Adipocyte (in vitro differentiated cells): Measurements from ENCODE around the gene ZNF783.

Experiments used
- DNase-seq: peaks from one replicate; pipeline ENCODE4 v3.0.0-alpha.2; 2015; ENCODE audit warnings: low read depth
- H3K27me3 ChIP-seq: replicated peaks from 2 replicates; pipeline ENCODE4 v1.7.0; 2013; ENCODE audit warnings: mild to moderate bottlenecking, low read length, moderate library complexity; ENCODE audit not compliant: control insufficient read depth, insufficient read depth
- H3K36me3 ChIP-seq: 2 replicates; pipeline ENCODE4 v1.7.0; 2013; ENCODE audit warnings: low read length, mild to moderate bottlenecking, moderate library complexity; ENCODE audit not compliant: control insufficient read depth, insufficient read depth, severe bottlenecking
- H3K4me1 ChIP-seq: 2 replicates; pipeline ENCODE4 v1.7.0; 2013; ENCODE audit warnings: mild to moderate bottlenecking, low read length, moderate library complexity; ENCODE audit not compliant: control insufficient read depth, insufficient read depth
- H3K4me3 ChIP-seq: 2 replicates; pipeline ENCODE4 v1.7.0; 2013; ENCODE audit warnings: mild to moderate bottlenecking, low read length, moderate library complexity
- H3K9ac ChIP-seq: 2 replicates; pipeline ENCODE4 v1.7.0; 2013; ENCODE audit warnings: mild to moderate bottlenecking, low read length, moderate library complexity
- H3K9me3 ChIP-seq: 2 replicates; pipeline ENCODE4 v1.7.0; 2013; ENCODE audit warnings: mild to moderate bottlenecking, low read length, moderate library complexity; ENCODE audit not compliant: control insufficient read depth

The ZNF783 gene

GRCh38 chr7:149293946-149294633 is 32.1 kb downstream of the ZNF783 start:
- H3K9me3 ChIP-seq = no peaks in the 10 kb centered on the region
- H3K4me3 ChIP-seq = no peak overlapping the region
- no peaks in the 10 kb centered on the region for H3K27me3 ChIP-seq
- no peak for DNase-seq
- peaks cover 31% of the 10 kb centered on the region for H3K36me3 ChIP-seq
- no peaks in the 10 kb centered on the region for H3K4me1 ChIP-seq
- no peak overlapping the region for H3K9ac ChIP-seq

DNA sequence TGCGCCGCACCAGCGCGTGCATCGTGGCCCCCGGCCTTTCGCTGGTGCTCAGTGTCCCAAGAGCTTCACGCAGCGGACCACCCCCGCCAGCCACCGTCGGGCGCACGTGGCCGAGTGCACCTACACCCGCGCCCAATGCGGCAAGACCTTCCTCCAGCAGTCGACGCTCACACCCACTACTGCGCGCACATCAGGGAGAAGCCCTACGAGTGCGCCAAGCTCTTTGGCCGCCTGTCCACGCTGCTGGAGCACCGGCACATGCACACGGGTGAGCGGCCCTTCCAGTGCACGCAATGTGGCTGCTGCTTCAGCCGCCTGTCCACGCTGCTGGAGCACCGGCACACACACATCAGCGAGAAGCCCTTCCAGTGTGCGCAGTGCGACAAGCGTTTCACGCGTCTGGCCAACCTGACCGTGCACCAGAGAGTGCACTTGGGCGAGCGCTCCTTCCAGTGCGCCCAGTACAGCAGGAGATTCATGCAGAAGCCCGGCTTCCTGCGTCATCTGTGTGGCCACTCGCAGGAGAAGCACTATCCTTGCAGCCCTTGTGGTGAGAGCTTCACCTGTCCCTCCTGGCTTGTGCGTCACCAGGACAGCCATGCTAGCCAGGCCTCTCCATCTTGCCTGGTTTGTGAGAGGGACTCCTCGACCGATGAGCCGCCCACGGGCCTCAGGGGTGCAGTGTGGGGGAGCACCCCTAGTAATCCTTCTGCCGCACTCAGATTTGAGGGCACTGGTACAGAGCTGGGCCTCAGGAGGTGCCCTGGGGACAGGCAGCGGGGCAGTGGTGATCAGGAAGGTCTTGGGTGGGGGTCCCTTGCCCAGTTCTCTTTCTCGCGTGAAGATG is 32.9 kb downstream of the ZNF783 start:
- H3K4me1 ChIP-seq = no peaks in the 10 kb centered on the region
- H3K9me3 ChIP-seq = no peaks in the 10 kb centered on the region
- no peak overlapping the region for H3K4me3 ChIP-seq
- DNase-seq = no peak
- H3K36me3 ChIP-seq = peaks cover 31% of the 10 kb centered on the region
- H3K27me3 ChIP-seq = no peaks in the 10 kb centered on the region
- H3K9ac ChIP-seq = no peak overlapping the region

DNA sequence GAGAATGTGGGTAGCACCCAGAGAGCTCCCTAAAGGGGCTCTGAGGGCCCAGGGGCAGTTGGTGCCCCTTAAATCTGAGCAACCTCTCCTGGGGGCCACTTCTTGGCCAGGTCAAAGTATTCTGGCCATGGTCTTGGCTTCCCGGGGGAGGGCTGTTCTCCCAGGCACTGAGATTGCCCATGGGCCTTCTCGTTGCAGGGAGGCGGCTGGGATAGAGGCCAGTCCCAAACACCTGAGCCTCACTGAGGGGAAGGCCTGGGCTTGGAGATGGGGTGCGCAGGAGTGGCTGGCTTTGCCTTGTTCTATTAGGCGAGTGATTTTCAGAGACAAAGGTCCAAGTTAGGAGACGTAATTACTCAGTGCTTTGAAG is 33.5 kb downstream of the ZNF783 start:
- Histone ChIP-seq H3K4me1 (no peaks in the 10 kb centered on the region), H3K9me3 (no peaks in the 10 kb centered on the region), H3K36me3 (peaks cover 31% of the 10 kb centered on the region), H3K4me3 (no peak overlapping the region), H3K9ac (no peak overlapping the region), H3K27me3 (no peaks in the 10 kb centered on the region)
- no peak for DNase-seq

GRCh38 chr7:149296368-149296767 is 34.4 kb downstream of the ZNF783 start:
- Histone ChIP-seq H3K27me3 (no peaks in the 10 kb centered on the region), H3K36me3 (peaks cover 31% of the 10 kb centered on the region), H3K9ac (no peak overlapping the region), H3K4me1 (no peaks in the 10 kb centered on the region), H3K9me3 (no peaks in the 10 kb centered on the region), H3K4me3 (no peak overlapping the region)
- no peak for DNase-seq

GRCh38 chr7:149297034-149297755 is 35.2 kb downstream of the ZNF783 start:
- H3K9ac ChIP-seq = no peak overlapping the region
- no peaks in the 10 kb centered on the region for H3K4me1 ChIP-seq
- H3K36me3 ChIP-seq = peaks cover 24% of the 10 kb centered on the region
- no peak overlapping the region for H3K4me3 ChIP-seq
- DNase-seq = no peak
- H3K9me3 ChIP-seq = no peaks in the 10 kb centered on the region
- H3K27me3 ChIP-seq = no peaks in the 10 kb centered on the region

DNA sequence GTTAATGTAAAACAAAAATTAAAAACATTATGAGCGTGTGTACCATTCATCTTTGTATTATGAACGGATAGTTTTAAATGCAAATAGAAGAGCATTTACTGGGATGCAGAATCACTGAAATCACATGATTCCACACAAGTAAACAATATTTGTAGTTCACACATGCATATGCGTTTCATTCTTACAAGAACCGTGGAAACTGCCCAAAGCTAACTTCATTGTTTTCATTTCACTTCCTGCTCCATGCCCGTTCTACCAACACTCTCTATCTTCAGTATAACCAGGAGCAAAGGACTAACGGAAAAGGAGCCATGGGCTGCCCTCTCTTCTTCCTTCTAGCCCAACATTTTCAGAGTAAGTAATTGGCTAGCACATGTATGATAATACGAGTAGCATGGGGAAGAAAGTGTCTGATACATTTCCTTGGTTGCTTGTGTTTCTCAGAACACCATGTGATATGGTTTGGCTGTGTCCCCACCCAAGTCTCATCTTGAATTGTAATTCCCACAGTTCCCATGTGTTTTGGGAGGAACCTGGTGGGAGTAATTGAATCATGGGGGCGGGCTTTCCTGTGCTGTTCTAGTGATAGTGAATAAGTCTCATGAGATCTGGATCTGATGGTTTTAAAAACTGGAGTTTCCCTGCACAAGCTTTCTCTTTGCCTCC is 38.8 kb downstream of the ZNF783 start:
- Histone ChIP-seq H3K9me3 (no peaks in the 10 kb centered on the region), H3K9ac (no peak overlapping the region), H3K4me3 (no peak overlapping the region), H3K4me1 (no peaks in the 10 kb centered on the region), H3K36me3 (no peaks in the 10 kb centered on the region), H3K27me3 (no peaks in the 10 kb centered on the region)
- no peak for DNase-seq

- Histone ChIP-seq H3K9me3 (no peaks in the 10 kb centered on the region), H3K27me3 (no peaks in the 10 kb centered on the region), H3K36me3 (no peaks in the 10 kb centered on the region), H3K9ac (no peak overlapping the region), H3K4me3 (no peak overlapping the region), H3K4me1 (no peaks in the 10 kb centered on the region)
- no peak for DNase-seq
Measured at GRCh38 chr7:149302222-149302621, 40.2 kb downstream of the ZNF783 start.

DNA sequence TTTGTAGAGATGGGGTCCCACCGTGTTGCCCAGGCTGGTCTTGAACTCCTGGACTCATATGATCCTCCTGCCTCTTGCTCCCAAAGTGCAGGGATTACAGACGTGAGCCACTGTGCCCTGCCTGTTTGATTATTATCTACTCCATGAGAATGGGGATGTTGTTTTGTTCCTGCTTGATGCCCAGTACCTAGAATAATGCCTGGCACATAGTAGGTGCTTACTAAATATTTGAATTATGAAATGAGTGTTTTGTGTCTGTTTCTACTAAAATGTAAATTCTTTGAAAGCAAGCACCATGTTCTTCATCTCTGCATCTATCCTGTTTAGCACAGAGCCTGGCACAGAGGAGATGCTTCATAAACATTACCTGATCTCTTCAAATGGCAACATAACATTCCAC is 40.9 kb downstream of the ZNF783 start:
- H3K9me3 ChIP-seq = no peaks in the 10 kb centered on the region
- H3K4me3 ChIP-seq = no peak overlapping the region
- H3K9ac ChIP-seq = no peak overlapping the region
- no peaks in the 10 kb centered on the region for H3K36me3 ChIP-seq
- DNase-seq = no peak
- no peaks in the 10 kb centered on the region for H3K4me1 ChIP-seq
- H3K27me3 ChIP-seq = no peaks in the 10 kb centered on the region

DNA sequence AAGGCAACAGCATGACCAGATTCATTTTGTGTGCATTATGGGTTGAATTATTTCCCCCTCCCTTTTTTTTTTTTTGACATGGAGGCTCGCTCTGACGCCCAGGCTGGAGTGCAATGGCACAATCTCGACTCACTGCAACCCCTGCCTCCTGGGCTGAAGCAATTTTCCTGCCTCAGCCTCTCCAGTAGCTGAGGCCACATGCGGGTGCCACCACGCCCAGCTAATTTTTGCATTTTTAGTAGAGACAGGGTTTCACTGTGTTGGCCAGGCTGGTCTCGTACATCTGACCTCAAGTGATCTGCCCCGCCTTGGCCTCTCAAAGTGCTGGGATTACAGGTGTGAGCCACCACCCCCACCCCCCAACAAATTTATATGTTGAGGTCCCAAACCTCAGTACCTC is 42.0 kb downstream of the ZNF783 start:
- no peaks in the 10 kb centered on the region for H3K27me3 ChIP-seq
- no peak for DNase-seq
- H3K9ac ChIP-seq = no peak overlapping the region
- H3K4me3 ChIP-seq = no peak overlapping the region
- H3K4me1 ChIP-seq = no peaks in the 10 kb centered on the region
- no peaks in the 10 kb centered on the region for H3K36me3 ChIP-seq
- no peaks in the 10 kb centered on the region for H3K9me3 ChIP-seq

GRCh38 chr7:149306854-149307253 is 44.9 kb downstream of the ZNF783 start:
- Histone ChIP-seq H3K4me3 (no peak overlapping the region), H3K27me3 (no peaks in the 10 kb centered on the region), H3K4me1 (no peaks in the 10 kb centered on the region), H3K9me3 (no peaks in the 10 kb centered on the region), H3K36me3 (no peaks in the 10 kb centered on the region), H3K9ac (no peak overlapping the region)
- DNase-seq = no peak
